ENCODE results near the gene PARD6G. TPM values are rescaled to one million over a fixed set of nuclear protein-coding genes. Genes with fewer than 3 reads are reported as not detected.
A peak's percentile ranks its signal among the peaks of the same experiment; 100 is the strongest.

PARD6G gene
- total RNA-seq, 5 donors from 2014 or later (not counting 1 experiment from before 2014, with no cell fraction given), result 0.15 to 0.96 (median 0.50) TPM; not detected in 1

- Mint-ChIP-seq H3K27ac (no peak overlapping the region), H3K4me1 (peaks cover 54 to 71% (median 63%) of the 10 kb centered on the region in 3 donors), H3K36me3 (peaks cover 14% of the 10 kb centered on the region), H3K27me3 (no peaks in the 10 kb centered on the region), H3K9me3 (no peaks in the 10 kb centered on the region), H3K4me3 (no peak overlapping the region)
- Histone ChIP-seq H3K27me3 (replicated peaks in 1 of 2; ENCODE audit: control insufficient read depth in 2 of 2, extremely low read depth in 1 of 2, insufficient read depth in 2 of 2, low read length in 1 of 2) (no peaks in the 10 kb centered on the region), H3K9me3 (no peaks in the 10 kb centered on the region), H3K4me1 (ENCODE audit: control insufficient read depth in 1 of 2, extremely low read depth in 1 of 2, insufficient read depth in 2 of 2, low read length in 2 of 2) (peaks cover 12 to 20% of the 10 kb centered on the region in 2 experiments), H3K27ac (ENCODE audit: low read length) (no peak overlapping the region), H3K4me3 (ENCODE audit: control insufficient read depth in 1 of 2, extremely low read depth in 1 of 2, low read length in 1 of 2) (no peak overlapping the region), H3K36me3 (ENCODE audit: control insufficient read depth in 2 of 2, extremely low read depth in 1 of 2, insufficient read depth in 1 of 2, low read length in 1 of 2) (peaks cover 0 to 4% of the 10 kb centered on the region in 2 donors)
- ATAC-seq (replicated peaks in 1 of 4) (no peak), DNase-seq (no peak)
- WGBS (ENCODE audit: insufficient coverage), result 50% methylated on average over 1 of the region's 1 CpG
- ChIA-PET CTCF (interaction anchor here (0.8 to 0.9 kb wide), 2 partner anchors 13 to 46 kb away, joined by 3 to 5 read pairs; no protein-coding TSS in a partner anchor), POLR2A (interaction anchor here in 1 of 2 donors (0.7 kb wide), 2 partner anchors 13 to 47 kb away, joined by 3 to 4 read pairs; no protein-coding TSS in a partner anchor)
Measured at GRCh38 chr18:80112624-80113248, 134.6 kb downstream of the PARD6G start.

GRCh38 chr18:80109676-80110078 lies 137.6 kb downstream of the PARD6G start:
- H3K4me3 Mint-ChIP-seq, result peak overlapping the region; percentile 66 to 81 (median 80)
- peaks cover 12 to 20% of the 10 kb centered on the region in 2 experiments for H3K4me1 ChIP-seq (ENCODE audit: control insufficient read depth in 1 of 2, extremely low read depth in 1 of 2, insufficient read depth in 2 of 2, low read length in 2 of 2)
- H3K9me3 Mint-ChIP-seq, result no peaks in the 10 kb centered on the region
- DNase-seq (peak in 13 of 35 experiments; percentile 5 to 47 (median 17)), ATAC-seq (replicated peaks in 1 of 4) (peak in 2 of 4 experiments; percentile 16 to 43)
- peaks cover 49 to 52% (median 51%) of the 10 kb centered on the region in 3 donors for H3K4me1 Mint-ChIP-seq
- peak overlapping the region; percentile 64 for H3K27ac ChIP-seq (ENCODE audit: low read length)
- 0% methylated on average over 31 of the region's 34 CpGs for WGBS (ENCODE audit: insufficient coverage)
- H3K4me3 ChIP-seq (ENCODE audit: control insufficient read depth in 1 of 2, extremely low read depth in 1 of 2, low read length in 1 of 2), result peak overlapping the region; percentile 74 to 79
- no peaks in the 10 kb centered on the region for H3K27me3 ChIP-seq (replicated peaks in 1 of 2; ENCODE audit: control insufficient read depth in 2 of 2, extremely low read depth in 1 of 2, insufficient read depth in 2 of 2, low read length in 1 of 2)
- H3K27ac Mint-ChIP-seq, result peak overlapping the region; percentile 44 to 71
- peaks cover 6% of the 10 kb centered on the region for H3K36me3 Mint-ChIP-seq
- POLR2A ChIA-PET, result interaction anchor here in 1 of 2 donors (1.7 kb wide), 1 partner anchor 76 kb away, joined by 13 read pairs; no protein-coding TSS in a partner anchor
- no peaks in the 10 kb centered on the region for H3K9me3 ChIP-seq
- H3K27me3 Mint-ChIP-seq, result no peaks in the 10 kb centered on the region
- CTCF ChIA-PET, result no interaction called here
- H3K36me3 ChIP-seq (ENCODE audit: control insufficient read depth in 2 of 2, extremely low read depth in 1 of 2, insufficient read depth in 1 of 2, low read length in 1 of 2), result no peaks in the 10 kb centered on the region

- Histone ChIP-seq H3K27ac (ENCODE audit: low read length) (peak within 1 kb of the TSS; percentile 88), H3K27me3 (replicated peaks in 1 of 2; ENCODE audit: control insufficient read depth in 2 of 2, extremely low read depth in 1 of 2, insufficient read depth in 2 of 2, low read length in 1 of 2) (no peaks in the 10 kb centered on the region), H3K4me3 (ENCODE audit: control insufficient read depth in 1 of 2, extremely low read depth in 1 of 2, low read length in 1 of 2) (peak within 1 kb of the TSS; percentile 74 to 79), H3K9me3 (no peaks in the 10 kb centered on the region), H3K4me1 (ENCODE audit: control insufficient read depth in 1 of 2, extremely low read depth in 1 of 2, insufficient read depth in 2 of 2, low read length in 2 of 2) (peaks cover 12 to 20% of the 10 kb centered on the region in 2 experiments), H3K36me3 (ENCODE audit: control insufficient read depth in 2 of 2, extremely low read depth in 1 of 2, insufficient read depth in 1 of 2, low read length in 1 of 2) (no peaks in the 10 kb centered on the region)
- Mint-ChIP-seq H3K4me1 (peaks cover 43 to 47% (median 47%) of the 10 kb centered on the region in 3 donors), H3K27me3 (no peaks in the 10 kb centered on the region), H3K36me3 (peaks cover 6% of the 10 kb centered on the region), H3K27ac (peak within 1 kb of the TSS; percentile 77 to 88), H3K4me3 (peak within 1 kb of the TSS; percentile 66 to 81 (median 80)), H3K9me3 (no peaks in the 10 kb centered on the region)
- peak; percentile 73 to 84 (median 80) for ATAC-seq (replicated peaks in 1 of 4)
- WGBS (ENCODE audit: insufficient coverage), result 2% methylated on average over 54 of the region's 76 CpGs
- ChIA-PET POLR2A (interaction anchor here (0.5 to 1.7 kb wide), 3 partner anchors 13 to 76 kb away, joined by 3 to 13 read pairs (median 3); no protein-coding TSS in a partner anchor), CTCF (no interaction called here)
- DNase-seq, result peak; percentile 56 to 94 (median 83)
Measured at GRCh38 chr18:80108739-80109675, 138.3 kb downstream of the PARD6G start, which contains the start of gene ADNP2. ADNP2 (plus strand) TSS chr18:80109262; CDS start chr18:80117543, 8,281 bp downstream.

GRCh38 chr18:80108121-80108536 lies 139.2 kb downstream of the PARD6G start:
- no peak for ATAC-seq (replicated peaks in 1 of 4)
- peaks cover 6% of the 10 kb centered on the region for H3K36me3 Mint-ChIP-seq
- Histone ChIP-seq H3K27me3 (replicated peaks in 1 of 2; ENCODE audit: control insufficient read depth in 2 of 2, extremely low read depth in 1 of 2, insufficient read depth in 2 of 2, low read length in 1 of 2) (no peaks in the 10 kb centered on the region), H3K36me3 (ENCODE audit: control insufficient read depth in 2 of 2, extremely low read depth in 1 of 2, insufficient read depth in 1 of 2, low read length in 1 of 2) (no peaks in the 10 kb centered on the region), H3K27ac (ENCODE audit: low read length) (peak overlapping the region; percentile 88), H3K9me3 (no peaks in the 10 kb centered on the region), H3K4me1 (ENCODE audit: control insufficient read depth in 1 of 2, extremely low read depth in 1 of 2, insufficient read depth in 2 of 2, low read length in 2 of 2) (peaks cover 12 to 20% of the 10 kb centered on the region in 2 experiments), H3K4me3 (ENCODE audit: control insufficient read depth in 1 of 2, extremely low read depth in 1 of 2, low read length in 1 of 2) (no peak overlapping the region)
- H3K27me3 Mint-ChIP-seq, result no peaks in the 10 kb centered on the region
- ChIA-PET POLR2A (interaction anchor here (0.5 to 1.7 kb wide), 3 partner anchors 14 to 75 kb away, joined by 3 to 13 read pairs (median 3); no protein-coding TSS in a partner anchor), CTCF (no interaction called here)
- DNase-seq, result peak in 4 of 35 experiments; percentile 0 to 17 (median 10)
- 97% methylated on average over 14 of the region's 23 CpGs for WGBS (ENCODE audit: insufficient coverage)
- peak overlapping the region; percentile 66 to 80 (median 71) for H3K4me3 Mint-ChIP-seq
- H3K27ac Mint-ChIP-seq, result peak overlapping the region; percentile 77 to 88
- H3K9me3 Mint-ChIP-seq, result no peaks in the 10 kb centered on the region
- H3K4me1 Mint-ChIP-seq, result peaks cover 35 to 40% (median 40%) of the 10 kb centered on the region in 3 donors

GRCh38 chr18:80107426-80107825 lies 139.9 kb downstream of the PARD6G start:
- no peaks in the 10 kb centered on the region for H3K9me3 ChIP-seq
- DNase-seq (peak in 2 of 35 experiments; percentile 3 to 30), ATAC-seq (replicated peaks in 1 of 4) (no peak)
- Mint-ChIP-seq H3K36me3 (peaks cover 6% of the 10 kb centered on the region), H3K9me3 (no peaks in the 10 kb centered on the region), H3K4me1 (peaks cover 28 to 35% (median 35%) of the 10 kb centered on the region in 3 donors), H3K4me3 (peak overlapping the region; percentile 66 to 72 (median 68)), H3K27me3 (no peaks in the 10 kb centered on the region), H3K27ac (peak overlapping the region; percentile 64 to 71)
- CTCF ChIA-PET, result interaction anchor here in 1 of 2 donors (0.6 kb wide), 1 partner anchor 49 kb away, joined by 4 read pairs; no protein-coding TSS in a partner anchor
- H3K27ac ChIP-seq (ENCODE audit: low read length), result no peak overlapping the region
- POLR2A ChIA-PET, result no interaction called here
- H3K36me3 ChIP-seq (ENCODE audit: control insufficient read depth in 2 of 2, extremely low read depth in 1 of 2, insufficient read depth in 1 of 2, low read length in 1 of 2), result no peaks in the 10 kb centered on the region
- WGBS (ENCODE audit: insufficient coverage), result 85% methylated on average over 9 of the region's 10 CpGs
- H3K4me1 ChIP-seq (ENCODE audit: control insufficient read depth in 1 of 2, extremely low read depth in 1 of 2, insufficient read depth in 2 of 2, low read length in 2 of 2), result peaks cover 12 to 20% of the 10 kb centered on the region in 2 experiments
- H3K4me3 ChIP-seq (ENCODE audit: control insufficient read depth in 1 of 2, extremely low read depth in 1 of 2, low read length in 1 of 2), result no peak overlapping the region
- no peaks in the 10 kb centered on the region for H3K27me3 ChIP-seq (replicated peaks in 1 of 2; ENCODE audit: control insufficient read depth in 2 of 2, extremely low read depth in 1 of 2, insufficient read depth in 2 of 2, low read length in 1 of 2)

Measured in T-cell (primary cell).